T47D (cell line): ENCODE measurements around the gene SOBP.
"Not testable (repeated sequence)": the region's sequence is repeated elsewhere in the genome, so short reads cannot be mapped to it uniquely, and the experiment has no call there.

Experiments
- DNase-seq, 2 experiments: peaks; one replicate each; pipeline versions ENCODE4 v3.0.0 to v3.0.0-alpha.2; 2011 to 2012; ENCODE audit warnings: low read depth in 1 of 2, low spot score in 1 of 2
- JUND ChIP-seq: IDR thresholded peaks from 2 replicates; pipeline ENCODE4 v1.6.1; 2012; ENCODE audit warnings: low read depth
- in situ Hi-C: cut with HindIII; loops from 2 replicates; pipeline ENCODE4 v1.10.0; 2016; ENCODE audit warnings: low sequenced_read_pairs, low pct_unique_long_range_greater_than_20kb

Gene SOBP

GRCh38 chr6:107460083-107460631, 29.8 kb upstream of the SOBP start:
- in situ Hi-C loops = no loop called here
- no peak for TF ChIP-seq JUND
- DNase-seq = no peak

GRCh38 chr6:107466062-107466461, 23.9 kb upstream of the SOBP start:
- no peak for TF ChIP-seq JUND
- in situ Hi-C loops = no loop called here
- no peak for DNase-seq

- no peak for DNase-seq
- no peak for TF ChIP-seq JUND
- in situ Hi-C loops = no loop called here
These were observed 19.6 kb upstream of the SOBP start for GRCh38 chr6:107470364-107470763.

- no peak for TF ChIP-seq JUND
- in situ Hi-C loops = no loop called here
- no peak for DNase-seq
These were observed 16.3 kb upstream of the SOBP start for GRCh38 chr6:107473660-107474059.

GRCh38 chr6:107475360-107475759, 14.6 kb upstream of the SOBP start:
- DNase-seq, in situ Hi-C loops: not testable (repeated sequence)

GRCh38 chr6:107475826-107476225, 14.1 kb upstream of the SOBP start:
- in situ Hi-C loops, DNase-seq: not testable (repeated sequence)

- in situ Hi-C loops = no loop called here
- DNase-seq = no peak
- TF ChIP-seq JUND = no peak
These were observed 10.7 kb upstream of the SOBP start for GRCh38 chr6:107479089-107479690.

- no peak for TF ChIP-seq JUND
- in situ Hi-C loops = no loop called here
- DNase-seq = no peak
These were observed 4.8 kb upstream of the SOBP start for GRCh38 chr6:107485157-107485556.

GRCh38 chr6:107488174-107488874, 1.6 kb upstream of the SOBP start:
- in situ Hi-C loops = no loop called here
- DNase-seq = no peak
- no peak for TF ChIP-seq JUND

GRCh38 chr6:107488875-107489635, 862 bp upstream of the SOBP start:
- TF ChIP-seq JUND = no peak
- in situ Hi-C loops = no loop called here
- no peak for DNase-seq

GRCh38 chr6:107490566-107491137, 735 bp downstream of the SOBP start:
- TF ChIP-seq JUND = no peak
- in situ Hi-C loops = no loop called here
- no peak for DNase-seq

GRCh38 chr6:107491138-107491609, 1.3 kb downstream of the SOBP start:
- no peak for TF ChIP-seq JUND
- DNase-seq = no peak
- in situ Hi-C loops = no loop called here
